GM12865 (cell line): Measurements from ENCODE around the gene SLC23A1.

Experiments
- DNase-seq: peaks from one replicate; pipeline ENCODE4 v3.0.0; 2010; ENCODE audit warnings: low read depth
- H3K4me3 ChIP-seq: 2 replicates; pipeline ENCODE4 v1.5.1; 2011; ENCODE audit warnings: mild to moderate bottlenecking, low read depth, low read length, control low read depth
- TF ChIP-seq, protein P1 (sequence below): IDR thresholded peaks from 2 replicates; pipeline ENCODE4 v1.5.1; 2011; ENCODE audit warnings: low read length, control low read depth, low read depth, inconsistent platforms; ENCODE audit not compliant: insufficient read depth; ENCODE audit errors: missing control alignments

Gene SLC23A1

GRCh38 chr5:139385061-139386049 lies 2.3 kb upstream of the SLC23A1 start:
- TF ChIP-seq, protein P1, sequence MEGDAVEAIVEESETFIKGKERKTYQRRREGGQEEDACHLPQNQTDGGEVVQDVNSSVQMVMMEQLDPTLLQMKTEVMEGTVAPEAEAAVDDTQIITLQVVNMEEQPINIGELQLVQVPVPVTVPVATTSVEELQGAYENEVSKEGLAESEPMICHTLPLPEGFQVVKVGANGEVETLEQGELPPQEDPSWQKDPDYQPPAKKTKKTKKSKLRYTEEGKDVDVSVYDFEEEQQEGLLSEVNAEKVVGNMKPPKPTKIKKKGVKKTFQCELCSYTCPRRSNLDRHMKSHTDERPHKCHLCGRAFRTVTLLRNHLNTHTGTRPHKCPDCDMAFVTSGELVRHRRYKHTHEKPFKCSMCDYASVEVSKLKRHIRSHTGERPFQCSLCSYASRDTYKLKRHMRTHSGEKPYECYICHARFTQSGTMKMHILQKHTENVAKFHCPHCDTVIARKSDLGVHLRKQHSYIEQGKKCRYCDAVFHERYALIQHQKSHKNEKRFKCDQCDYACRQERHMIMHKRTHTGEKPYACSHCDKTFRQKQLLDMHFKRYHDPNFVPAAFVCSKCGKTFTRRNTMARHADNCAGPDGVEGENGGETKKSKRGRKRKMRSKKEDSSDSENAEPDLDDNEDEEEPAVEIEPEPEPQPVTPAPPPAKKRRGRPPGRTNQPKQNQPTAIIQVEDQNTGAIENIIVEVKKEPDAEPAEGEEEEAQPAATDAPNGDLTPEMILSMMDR = no peak
- peak; percentile 50 for DNase-seq
- H3K4me3 ChIP-seq = peak overlapping the region; percentile 29

GRCh38 chr5:139384591-139385051 lies 1.5 kb upstream of the SLC23A1 start:
- no peak overlapping the region; the same call in 1 of the 2 replicates for H3K4me3 ChIP-seq
- TF ChIP-seq, protein P1 = no peak
- DNase-seq = peak; percentile 39

GRCh38 chr5:139383993-139384590 lies 995 bp upstream of the SLC23A1 start:
- H3K4me3 ChIP-seq = no peak overlapping the region
- TF ChIP-seq, protein P1 = no peak

DNA sequence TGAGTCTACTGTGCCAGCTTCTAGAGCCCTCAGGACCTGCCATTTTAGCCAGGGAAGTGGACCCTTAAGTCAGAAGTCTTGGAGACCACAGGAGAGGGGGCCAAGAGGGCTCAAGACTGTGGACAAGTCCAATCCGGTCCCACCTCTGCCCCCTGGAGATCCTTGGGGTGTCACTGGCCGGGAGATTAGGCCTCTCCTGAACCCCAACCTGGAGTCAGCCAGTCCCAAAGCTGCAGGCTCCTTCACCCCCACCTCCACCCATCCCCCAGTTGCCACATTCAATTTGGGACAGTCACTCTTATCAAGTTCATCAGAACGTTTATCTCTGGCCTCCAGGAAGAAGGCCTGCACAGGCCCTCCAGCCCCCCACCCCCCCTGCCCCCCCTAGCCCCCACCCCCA lies 290 bp downstream of the SLC23A1 start:
- H3K4me3 ChIP-seq = no peak overlapping the region
- TF ChIP-seq, protein P1 = no peak
- no peak for DNase-seq

More at GRCh38 chr5:139383993-139384590, 995 bp upstream of the SLC23A1 start:
- DNase-seq = no peak

DNA sequence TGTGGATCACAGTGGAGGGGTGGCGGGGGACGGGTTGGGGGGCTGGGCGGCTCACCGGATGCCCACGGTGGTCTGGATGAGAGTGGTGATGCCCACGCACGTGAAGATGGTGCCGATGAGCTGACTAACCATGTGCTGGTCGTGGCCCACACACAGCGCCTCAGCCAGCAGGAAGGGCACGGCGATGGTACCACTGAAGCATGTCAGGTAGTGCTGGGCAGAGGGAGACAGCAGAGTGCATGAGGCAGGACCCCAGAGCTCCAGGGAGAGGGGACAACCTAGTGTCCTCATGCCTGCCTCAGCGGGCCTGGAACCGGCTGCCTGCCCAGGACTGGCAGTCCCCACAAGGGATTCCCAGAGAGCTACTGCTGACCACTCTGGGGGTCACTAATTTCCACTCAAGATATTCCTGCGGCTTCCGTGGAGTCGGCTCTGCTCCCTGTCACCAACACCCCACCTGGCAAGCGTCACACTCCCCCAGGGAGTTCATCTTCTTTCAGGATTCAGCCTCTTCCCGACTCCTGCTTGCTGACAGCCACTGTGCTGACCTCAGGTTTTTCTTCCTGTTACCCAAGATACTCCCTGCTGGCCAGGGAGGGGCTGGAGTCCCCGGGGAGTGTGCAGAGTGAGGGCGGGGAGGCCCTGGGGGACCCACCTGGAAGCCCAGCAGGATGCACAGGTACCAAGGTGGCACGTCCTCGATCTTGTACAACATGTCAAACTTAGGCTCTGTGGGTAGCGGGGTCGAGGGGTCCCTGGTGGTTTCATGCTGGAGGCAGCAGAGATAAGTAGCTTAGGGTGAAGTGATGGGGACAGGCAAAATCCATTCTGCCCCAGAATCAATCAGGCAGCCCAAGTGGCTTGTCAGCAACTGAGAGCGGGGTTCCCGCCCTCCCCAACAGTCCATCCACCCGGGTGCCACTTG lies 998 bp downstream of the SLC23A1 start:
- no peak for DNase-seq
- TF ChIP-seq, protein P1 = no peak
- H3K4me3 ChIP-seq = no peak overlapping the region

- no peak for DNase-seq
- TF ChIP-seq, protein P1 = no peak
- H3K4me3 ChIP-seq = no peak overlapping the region
Observed at GRCh38 chr5:139379626-139380449, 3.3 kb downstream of the SLC23A1 start.
